C4-2B (cell line): ENCODE measurements around the gene RNF169.

ENCODE experiments used
- ZFX ChIP-seq: fragments of 450-650 bp; IDR thresholded peaks from 2 replicates; pipeline ENCODE4 v1.6.1; 2017
- TF ChIP-seq, protein P1 (sequence below): fragments of 450-650 bp; conservative IDR thresholded peaks from 2 replicates; pipeline ENCODE4 v1.5.1; 2017; ENCODE audit warnings: mild to moderate bottlenecking

- TF ChIP-seq, protein P1, sequence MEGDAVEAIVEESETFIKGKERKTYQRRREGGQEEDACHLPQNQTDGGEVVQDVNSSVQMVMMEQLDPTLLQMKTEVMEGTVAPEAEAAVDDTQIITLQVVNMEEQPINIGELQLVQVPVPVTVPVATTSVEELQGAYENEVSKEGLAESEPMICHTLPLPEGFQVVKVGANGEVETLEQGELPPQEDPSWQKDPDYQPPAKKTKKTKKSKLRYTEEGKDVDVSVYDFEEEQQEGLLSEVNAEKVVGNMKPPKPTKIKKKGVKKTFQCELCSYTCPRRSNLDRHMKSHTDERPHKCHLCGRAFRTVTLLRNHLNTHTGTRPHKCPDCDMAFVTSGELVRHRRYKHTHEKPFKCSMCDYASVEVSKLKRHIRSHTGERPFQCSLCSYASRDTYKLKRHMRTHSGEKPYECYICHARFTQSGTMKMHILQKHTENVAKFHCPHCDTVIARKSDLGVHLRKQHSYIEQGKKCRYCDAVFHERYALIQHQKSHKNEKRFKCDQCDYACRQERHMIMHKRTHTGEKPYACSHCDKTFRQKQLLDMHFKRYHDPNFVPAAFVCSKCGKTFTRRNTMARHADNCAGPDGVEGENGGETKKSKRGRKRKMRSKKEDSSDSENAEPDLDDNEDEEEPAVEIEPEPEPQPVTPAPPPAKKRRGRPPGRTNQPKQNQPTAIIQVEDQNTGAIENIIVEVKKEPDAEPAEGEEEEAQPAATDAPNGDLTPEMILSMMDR: no peak
- no peak for TF ChIP-seq ZFX
Observed at GRCh38 chr11:74847895-74848294, 99.2 kb downstream of the RNF169 start.
